GM21515 (cell line): ENCODE data around the gene SEMA5A.
A peak's percentile ranks its signal among the peaks of the same experiment; 100 is the strongest.

Experiments
- ATAC-seq: cut with Tn5 transposase; IDR thresholded peaks from one replicate; pipeline ENCODE4 v1.9.1; 2021; ENCODE audit not compliant: unreplicated experiment

The SEMA5A gene

DNA sequence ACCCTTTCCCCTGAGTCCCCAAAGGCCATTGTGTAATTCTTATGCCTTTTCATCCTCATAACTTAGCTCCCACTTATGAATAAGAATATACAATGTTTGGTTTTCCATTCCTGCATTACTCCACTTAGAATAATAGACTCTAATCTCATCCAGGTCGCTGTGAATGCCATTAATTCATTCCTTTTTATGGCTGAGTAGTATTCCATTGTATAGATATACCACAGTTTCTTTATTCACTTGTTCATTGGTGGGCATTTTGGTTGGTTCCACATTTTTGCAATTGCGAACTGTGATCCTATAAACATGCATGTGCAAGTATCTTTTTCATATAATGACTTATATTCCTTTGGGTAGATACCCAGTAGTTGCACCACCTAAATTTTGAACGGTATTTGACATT lies 101.5 kb downstream of the SEMA5A start:
- no peak for ATAC-seq

DNA sequence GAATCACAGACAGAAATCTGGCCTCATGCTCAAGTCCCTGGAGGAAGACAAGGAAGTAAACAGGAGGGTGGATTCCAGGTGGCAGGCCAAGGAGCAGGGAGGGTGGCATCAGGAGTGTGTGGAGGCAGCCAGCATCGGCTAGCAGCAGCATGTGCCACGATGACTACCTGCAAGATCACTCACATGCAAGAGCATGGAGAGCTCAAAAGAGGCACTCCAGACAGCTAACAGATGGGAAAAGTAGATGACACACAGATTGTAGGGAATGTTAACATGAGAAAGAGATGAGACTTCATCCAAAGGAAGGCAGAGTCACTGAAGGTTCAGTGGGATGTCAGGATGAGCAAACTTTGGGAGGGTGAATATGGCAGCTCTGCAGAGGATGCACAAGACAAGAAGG lies 104.3 kb downstream of the SEMA5A start:
- no peak for ATAC-seq

DNA sequence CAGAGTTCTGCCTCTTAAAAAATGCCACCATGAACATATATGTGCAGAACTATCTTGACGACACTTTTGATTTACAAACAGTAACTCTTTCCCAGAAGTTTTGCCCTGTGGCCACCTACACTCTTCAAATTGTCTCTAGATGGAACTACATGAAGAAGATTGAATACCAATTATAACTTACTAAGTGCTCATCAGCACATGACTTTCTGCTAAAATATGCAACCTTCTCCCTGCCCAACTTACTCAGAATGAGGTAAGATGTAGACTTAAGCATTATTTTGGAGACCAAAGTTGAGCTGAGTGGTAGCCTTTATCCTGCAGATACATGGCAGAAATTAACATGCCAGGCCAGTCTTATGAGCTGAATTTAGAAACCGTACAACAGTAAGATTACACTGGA lies 105.4 kb downstream of the SEMA5A start:
- no peak for ATAC-seq

DNA sequence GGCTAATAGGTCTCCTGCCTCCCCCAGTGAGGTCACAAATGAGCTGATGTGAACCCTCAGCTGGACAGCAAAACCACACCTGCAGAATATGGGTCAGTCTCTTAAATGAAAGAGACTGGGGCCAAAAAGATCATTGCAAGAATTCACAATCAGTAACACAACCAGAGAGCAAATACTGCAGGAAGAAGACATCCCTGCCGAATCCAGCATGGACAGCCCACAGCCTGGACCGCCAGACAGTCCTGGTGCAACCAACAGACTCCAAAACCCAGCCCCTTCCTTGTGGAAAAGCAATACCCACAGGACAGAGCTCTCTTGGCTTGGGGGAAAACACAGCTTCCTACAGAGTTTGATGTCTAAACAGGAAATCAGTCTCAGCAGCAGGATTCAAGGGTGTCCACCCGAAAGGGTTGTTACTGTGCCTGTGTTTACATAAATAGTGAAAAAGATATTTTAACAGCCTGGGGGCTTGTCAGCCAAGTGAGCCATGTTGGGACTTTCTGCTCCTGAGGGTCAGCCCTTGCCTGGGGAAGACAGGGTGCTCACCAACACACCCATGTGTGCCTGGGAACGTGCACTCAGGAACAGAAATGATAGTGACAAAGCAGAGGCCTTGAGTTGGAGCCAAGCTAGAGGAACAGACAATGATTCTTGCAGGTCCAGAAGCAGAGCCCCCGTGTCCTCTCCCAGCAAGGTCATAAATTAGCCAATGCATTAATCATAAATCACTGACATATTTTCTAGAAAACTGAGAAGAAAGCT lies 106.2 kb downstream of the SEMA5A start:
- ATAC-seq = no peak

DNA sequence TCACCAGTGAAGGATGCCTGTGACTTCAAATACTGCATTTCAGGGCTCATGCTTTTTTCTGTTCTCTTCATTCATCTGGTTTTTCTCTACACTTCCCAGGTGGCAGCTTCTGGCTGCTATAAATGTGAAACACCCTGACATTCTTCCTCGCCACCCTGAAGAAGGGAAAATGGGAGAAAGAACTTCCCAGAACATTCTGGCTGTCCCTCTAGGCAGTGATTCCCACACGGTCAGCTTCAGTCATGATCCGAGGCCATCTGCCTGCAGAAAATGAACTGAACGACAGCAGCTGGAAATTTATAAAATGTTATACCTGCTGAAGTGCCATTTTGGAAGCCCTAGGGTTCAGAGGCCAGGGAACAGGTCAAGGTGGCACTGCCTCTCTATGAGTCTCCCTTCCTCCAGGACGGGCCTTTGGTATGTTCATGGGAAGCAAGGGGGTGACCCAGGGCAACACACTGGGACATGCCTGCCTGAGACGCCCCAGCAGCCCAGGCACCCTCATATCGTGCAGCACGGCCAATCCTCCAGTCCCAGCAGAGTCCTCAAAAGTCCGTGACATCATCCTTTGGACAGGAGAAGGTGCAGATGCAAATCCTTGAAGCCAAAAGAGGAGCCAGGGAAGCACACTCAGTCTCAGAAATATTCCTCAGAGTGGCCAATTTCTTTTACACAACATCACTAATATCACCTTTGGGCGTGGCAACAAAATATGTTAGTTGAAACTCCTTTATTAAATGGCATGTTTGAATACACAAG lies 107.1 kb downstream of the SEMA5A start:
- no peak for ATAC-seq

DNA sequence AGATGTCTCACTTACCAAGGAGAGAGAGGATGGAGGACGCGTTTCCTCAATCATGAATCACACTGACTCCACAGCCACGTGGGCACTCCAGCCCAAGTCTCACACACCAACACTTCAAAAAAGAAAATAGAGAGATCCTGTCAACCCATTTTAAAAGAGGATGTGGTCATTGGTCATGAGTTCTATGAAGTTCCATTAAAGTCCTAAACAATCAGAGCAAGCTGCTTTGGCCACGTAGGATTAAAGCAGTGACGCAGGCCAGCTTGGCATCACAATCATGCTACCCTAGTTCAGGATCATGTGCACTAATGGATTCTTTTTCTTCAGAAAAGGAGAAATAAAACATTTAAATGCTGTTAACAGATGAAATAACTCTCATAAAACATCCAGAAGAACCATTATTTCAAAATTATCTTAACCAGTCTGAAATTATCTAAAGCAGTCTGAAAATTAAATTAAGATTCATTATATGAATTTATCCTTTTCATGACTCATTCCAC lies 108.1 kb downstream of the SEMA5A start:
- no peak for ATAC-seq

DNA sequence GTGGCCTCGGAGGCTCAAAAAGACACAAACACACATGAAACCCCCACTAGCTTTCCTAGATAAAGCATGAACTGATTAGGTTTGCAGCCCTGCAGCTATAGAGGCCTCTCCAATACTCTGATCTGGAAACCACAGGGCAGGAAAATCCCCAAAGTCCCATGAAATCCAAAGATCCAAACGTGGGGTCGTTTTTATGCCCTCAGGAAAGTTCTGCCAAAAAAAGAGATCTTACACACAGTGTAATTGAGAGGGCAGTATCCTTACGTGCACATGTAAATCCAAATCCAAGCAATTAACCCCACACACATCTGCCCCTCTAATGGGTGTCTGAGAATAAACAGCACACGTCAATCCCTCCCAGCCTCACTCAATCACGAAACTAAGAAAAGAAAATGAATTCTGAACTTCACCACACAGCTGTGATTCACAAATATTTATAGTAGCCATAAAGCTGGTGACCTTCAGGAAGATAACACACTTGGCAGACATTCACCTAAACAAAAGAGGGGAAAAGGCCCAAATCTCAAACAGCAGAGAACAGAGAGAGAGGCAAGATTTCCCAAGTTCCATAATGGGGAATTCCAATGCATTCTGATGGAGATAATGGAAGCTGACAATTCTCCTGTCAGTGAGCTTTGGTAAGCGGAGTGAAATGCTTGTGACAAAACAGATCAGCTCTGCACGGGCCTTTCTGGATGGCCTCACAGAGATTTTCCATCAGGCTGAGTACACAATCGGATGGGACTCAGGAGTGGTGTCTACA lies 114.2 kb downstream of the SEMA5A start:
- ATAC-seq = no peak

DNA sequence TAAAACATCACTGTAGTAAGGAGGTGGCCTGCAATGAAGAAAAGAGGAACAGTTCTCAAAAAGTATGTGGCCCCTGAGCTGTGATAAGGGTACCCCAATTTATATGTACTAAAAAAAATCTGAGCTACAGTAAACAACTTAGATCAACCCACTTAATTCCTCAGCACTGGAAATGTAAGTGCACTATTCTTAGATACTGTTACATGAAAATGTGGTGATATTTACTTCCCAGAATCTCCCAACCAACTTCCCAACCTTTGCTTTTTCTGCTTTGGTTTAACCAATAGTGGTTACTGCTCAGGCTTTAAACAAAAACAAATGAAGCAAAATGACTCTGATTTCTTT lies 114.8 kb downstream of the SEMA5A start:
- no peak for ATAC-seq

DNA sequence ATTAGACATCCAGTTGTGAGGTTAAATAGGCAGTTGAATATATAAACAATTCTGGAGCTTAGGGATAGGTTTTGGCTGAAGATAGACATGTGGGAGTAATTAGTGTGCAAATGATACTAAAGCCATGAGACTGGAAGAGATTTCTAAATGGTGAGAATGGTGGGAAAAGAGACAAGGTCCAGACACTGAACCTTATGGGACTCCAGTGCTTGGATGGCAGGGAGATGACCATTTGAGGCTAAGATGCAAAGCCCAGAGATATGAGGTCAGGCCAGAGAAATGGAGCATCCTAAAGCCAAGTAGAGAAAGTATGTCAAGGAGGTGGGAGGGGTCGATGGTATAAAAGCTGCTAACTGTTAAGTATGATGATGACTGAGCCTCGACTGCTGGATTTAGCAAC lies 115.6 kb downstream of the SEMA5A start:
- no peak for ATAC-seq

DNA sequence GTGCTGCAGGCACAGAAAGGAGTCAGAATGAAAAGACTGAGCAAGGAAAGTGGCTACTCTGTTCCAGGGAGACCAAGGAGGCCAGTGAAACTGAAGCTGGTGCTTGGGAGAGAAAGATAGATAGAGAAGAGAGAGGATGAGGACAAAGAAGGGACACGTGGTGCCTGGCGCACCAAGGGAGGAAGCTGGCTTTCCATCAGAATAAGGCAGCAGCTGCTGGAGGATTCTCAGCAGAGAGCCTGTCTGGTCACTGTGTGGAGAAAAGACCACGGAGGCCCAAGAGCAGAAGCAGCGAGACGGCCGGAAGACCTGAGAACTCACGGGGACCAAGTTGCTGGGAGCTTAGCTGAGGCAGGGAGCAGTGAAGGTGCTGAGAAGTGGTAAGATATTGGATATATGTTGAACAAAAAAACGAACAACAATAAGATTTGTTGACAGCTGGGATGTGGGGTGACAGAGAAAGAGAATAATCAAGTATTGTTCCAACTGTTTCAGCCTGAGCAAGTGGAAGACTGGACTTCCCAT lies 116.1 kb downstream of the SEMA5A start:
- no peak for ATAC-seq

DNA sequence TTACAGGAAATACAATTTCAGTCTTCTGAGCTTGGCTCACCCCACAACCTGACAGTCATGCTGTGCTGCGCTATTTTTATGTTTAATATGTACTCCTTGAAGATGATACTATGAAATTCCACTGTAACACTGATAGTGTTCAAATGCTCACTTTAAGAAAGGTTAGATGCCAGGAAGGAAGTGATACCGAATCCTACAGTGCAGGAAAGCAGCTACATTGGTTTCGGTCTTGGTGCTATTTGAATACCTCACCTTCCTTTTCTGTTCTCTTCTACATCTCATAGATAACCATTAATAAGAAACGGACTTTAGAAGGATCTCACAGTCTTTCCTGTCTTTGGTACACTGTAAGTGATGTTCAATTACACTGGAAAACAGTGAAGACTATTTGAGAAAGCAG lies 117.6 kb downstream of the SEMA5A start:
- ATAC-seq = peak; percentile 71

DNA sequence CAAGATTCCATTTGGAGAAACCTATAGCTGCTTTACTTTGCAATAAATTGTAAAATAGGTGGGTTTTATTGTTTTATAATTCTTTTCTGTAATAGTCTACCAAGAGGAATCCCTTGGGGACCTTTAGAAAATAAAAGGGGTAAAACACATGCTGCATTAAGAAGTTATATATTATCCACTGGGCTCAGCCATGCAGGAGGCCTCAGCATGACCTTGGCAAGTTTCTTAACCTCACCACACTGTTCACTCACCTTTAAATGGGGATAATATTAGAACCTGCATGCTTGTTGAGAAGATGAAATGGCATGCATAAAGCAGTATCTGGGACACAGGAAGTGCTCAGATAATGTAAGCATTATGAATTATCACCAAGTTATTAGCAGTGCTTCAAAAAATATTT lies 120.2 kb downstream of the SEMA5A start:
- ATAC-seq = no peak

DNA sequence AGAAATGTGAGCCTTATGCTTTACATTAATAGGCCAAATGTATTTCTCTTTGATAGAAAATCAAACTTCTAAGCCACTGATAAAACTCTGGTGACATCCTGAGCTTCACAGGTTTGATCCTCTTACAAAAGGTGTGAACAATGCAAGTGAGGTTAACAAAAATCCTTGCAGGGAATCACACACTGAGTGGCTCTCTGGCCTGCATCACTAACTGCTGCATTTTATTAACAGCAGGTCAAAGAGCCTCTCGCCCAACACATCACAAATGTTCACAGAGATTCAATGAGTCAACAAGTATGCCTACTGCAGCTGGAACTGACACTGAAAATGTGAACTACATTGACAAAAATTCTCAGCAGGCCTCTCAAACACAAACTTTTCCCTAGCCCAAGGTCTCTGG lies 122.3 kb downstream of the SEMA5A start:
- no peak for ATAC-seq

DNA sequence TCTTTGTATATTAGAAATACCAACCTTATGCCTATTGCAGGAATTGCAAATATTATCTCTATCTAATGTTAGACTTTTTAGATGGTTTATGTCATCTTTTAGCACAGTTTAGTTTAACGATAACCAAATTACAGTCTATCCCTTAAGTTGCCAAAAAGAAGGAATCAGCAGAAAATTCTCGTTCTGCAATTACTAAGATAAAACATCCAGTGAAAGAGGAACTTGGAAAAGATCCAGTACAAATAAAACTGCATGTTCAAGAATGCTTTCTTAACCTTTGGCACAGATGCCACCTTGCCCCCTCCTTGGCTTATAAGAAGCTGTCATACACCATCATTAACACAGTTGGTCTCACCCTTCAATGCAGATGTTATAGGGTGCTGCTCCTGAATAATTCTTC lies 124.0 kb downstream of the SEMA5A start:
- no peak for ATAC-seq

DNA sequence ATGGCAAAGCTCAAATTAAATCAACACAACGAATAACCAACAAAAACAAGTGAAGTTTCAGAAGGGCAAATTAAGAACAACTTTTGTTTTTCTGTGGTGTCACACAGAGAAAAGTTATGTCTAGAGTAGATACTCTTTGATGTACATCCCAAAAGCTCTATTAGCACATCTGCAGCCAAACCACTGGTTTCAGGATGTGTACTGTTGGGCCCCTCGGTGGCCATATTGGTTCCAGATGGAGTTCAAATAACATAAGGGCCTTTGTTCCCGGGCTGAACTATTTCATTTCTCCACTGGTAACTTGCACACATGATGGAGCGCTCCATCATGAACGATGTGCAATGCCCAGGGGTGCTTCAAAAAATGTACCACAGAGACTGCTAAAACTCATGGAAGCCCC lies 126.1 kb downstream of the SEMA5A start:
- no peak for ATAC-seq

DNA sequence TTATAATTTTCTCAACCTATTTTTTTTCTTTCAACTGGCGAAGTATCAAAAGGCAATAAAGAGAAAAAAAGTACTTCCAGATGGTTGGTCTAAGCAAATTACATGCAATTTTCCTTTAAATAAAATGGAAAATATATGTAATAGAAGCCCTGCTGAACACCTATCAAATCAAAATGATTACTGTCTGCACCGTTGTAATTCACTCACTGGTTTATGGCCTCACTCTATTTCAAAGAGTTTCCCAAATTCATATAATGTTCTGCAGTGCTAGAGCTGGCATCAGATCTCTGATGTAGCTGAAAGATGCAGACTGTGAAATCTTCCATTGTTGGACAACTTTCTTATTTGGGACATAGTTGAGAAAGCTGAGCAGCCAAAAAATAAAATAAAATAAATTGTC lies 130.3 kb downstream of the SEMA5A start:
- no peak for ATAC-seq

DNA sequence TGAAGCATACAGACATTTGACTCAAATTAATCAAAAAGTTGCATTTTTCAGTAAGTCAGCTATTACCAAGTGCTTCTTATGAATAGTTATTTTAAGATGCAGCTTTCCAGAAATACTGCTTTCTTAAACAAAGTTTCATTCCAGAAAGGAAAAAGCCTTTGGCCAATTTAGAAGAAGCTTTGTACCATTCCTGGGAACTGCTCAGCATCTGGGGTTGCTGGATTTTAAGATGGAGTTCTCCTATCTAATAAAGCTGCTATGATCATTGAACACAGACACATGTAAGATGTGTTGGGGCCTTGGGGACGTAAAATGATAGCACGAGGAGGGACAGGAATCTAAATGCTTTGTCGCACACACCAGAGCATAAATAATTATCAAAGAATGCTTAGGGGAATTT lies 130.8 kb downstream of the SEMA5A start:
- ATAC-seq = no peak

DNA sequence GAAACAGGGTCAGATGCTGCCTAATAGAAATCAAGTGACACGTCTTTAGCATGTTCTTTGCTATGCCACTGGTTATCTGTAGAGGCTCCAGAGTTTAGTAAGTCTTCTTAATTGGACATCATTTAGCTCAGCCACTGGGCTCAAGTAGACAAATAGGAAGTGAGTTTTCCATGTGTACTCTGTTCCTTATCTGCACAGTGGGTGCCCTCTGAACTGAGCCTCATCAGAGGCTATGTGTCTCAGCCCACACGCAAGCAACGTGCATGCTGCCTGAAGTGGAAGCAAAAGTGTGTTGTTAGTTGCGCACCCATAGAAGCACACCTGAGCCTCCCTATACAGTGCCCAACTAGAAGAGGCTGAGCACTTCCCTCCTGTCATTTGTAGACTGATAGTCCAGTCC lies 134.7 kb downstream of the SEMA5A start:
- no peak for ATAC-seq

DNA sequence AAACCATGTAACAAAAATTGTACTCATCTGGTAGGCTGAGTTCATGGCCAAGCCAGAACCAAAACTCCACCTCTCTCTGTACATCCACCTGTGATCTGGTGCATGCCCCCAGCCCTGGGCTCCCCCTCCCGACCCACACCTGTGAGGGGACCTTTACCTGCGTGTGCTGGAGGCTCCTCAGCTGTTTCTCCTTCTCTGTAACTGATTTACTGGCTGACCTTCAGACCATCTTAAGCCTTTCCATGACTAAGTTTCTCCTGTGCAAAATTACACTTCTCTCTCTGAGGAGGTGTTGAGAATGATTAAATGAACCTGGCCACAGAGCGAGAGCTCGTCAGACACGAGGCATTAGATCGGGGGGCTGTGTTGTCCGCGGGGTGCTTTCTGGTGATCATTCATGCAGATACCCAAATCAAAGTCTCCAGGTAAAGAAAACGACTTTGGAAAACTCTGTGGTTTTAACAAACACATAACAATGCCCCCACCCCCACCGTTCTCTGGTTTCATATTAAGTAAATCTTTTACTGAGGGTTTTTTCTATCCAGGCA lies 136.4 kb downstream of the SEMA5A start:
- peak; percentile 40 for ATAC-seq

DNA sequence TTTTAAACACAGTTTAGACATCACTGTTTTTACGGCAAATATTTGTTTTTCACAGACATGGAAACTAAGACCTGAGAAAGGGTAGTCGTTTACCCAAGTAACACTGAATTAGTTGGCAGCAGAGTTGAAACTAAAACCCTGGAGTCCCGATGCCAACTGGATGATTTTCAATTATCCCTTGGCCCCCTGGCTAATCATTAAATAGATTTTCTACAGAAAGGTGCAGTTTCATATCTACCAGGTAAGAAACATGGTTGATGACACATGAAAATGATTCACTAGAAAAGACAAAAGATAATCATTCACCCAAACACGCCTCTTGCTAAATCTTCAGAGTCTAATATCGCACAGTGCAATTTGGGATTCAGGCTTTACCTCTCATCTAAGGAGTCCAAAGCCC lies 136.9 kb downstream of the SEMA5A start:
- ATAC-seq = peak; percentile 11

DNA sequence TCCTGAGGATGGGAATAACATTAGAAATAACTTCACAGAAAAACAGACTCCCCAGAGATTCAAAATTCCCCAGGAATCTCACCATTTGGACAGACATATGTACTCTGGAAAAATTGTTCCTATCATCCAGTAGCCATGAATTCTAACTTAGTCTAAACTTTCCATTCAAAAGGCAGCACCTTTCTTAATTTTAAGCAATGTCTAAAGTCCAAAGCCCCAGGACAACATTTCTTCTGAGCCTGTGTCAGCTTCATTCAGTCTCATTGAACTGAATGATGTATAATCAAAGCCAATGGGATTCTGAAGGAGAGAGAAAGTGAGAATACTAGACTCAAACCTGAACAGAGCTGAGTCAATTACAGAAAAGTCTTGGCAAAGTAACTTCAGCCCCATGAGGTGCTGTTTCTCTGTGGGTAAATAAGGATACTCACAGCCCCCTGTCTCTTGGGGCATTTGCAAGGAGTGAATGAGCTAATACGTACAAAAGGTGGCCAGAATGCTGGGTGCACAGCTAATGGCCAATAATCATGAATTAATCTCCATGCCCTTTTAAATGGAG lies 140.6 kb downstream of the SEMA5A start:
- peak; percentile 67 for ATAC-seq
